ENCODE results near the gene LMBRD1. TPM values are rescaled to one million over a fixed set of nuclear protein-coding genes. Genes with fewer than 3 reads are reported as not detected.
"Not testable (repeated sequence)": the region's sequence is repeated elsewhere in the genome, so short reads cannot be mapped to it uniquely, and the experiment has no call there.

LMBRD1 gene
- total and polyA plus RNA-seq, 7 donors, result 19.7 to 37.0 (median 25.5) TPM

- no peaks in the 10 kb centered on the region for H3K9me3 ChIP-seq
- ATAC-seq, result peak in 2 of 4 donors; percentile 45 to 57
- no peak overlapping the region for H3K4me3 ChIP-seq
- peaks cover 44% of the 10 kb centered on the region for H3K4me1 ChIP-seq
- H3K36me3 ChIP-seq (ENCODE audit: insufficient read depth in 1 of 2, low read depth in 1 of 2), result peaks cover 0 to 11% of the 10 kb centered on the region in 2 donors
- no peaks in the 10 kb centered on the region for H3K27me3 ChIP-seq (ENCODE audit: insufficient read depth in 3 of 3, low read length in 2 of 3)
- H3K27ac ChIP-seq, result peak overlapping the region; percentile 66
- intact Hi-C loops (cut with DNase I), result loop anchor here in 1 of 2 donors (5.0 to 10.0 kb wide), 2 partner anchors 60 to 773 kb away; partner anchors contain the start of gene SDHAF4
- DNase-seq, result no peak
- no peak for TF ChIP-seq CTCF (IDR thresholded peaks at IDR 0.05)
Observed at GRCh38 chr6:69792292-69792691, 4.5 kb downstream of the LMBRD1 start.

- peaks cover 45% of the 10 kb centered on the region for H3K4me1 ChIP-seq
- ATAC-seq (peak; percentile 60 to 85 (median 71)), DNase-seq (no peak)
- H3K27ac ChIP-seq, result peak overlapping the region; percentile 66
- no peaks in the 10 kb centered on the region for H3K9me3 ChIP-seq
- intact Hi-C loops (cut with DNase I), result loop anchor here in 1 of 2 donors (5.0 to 10.0 kb wide), 2 partner anchors 59 to 774 kb away; partner anchors contain the start of gene SDHAF4
- peaks cover 0 to 11% of the 10 kb centered on the region in 2 donors for H3K36me3 ChIP-seq (ENCODE audit: insufficient read depth in 1 of 2, low read depth in 1 of 2)
- H3K27me3 ChIP-seq (ENCODE audit: insufficient read depth in 3 of 3, low read length in 2 of 3), result no peaks in the 10 kb centered on the region
- no peak for TF ChIP-seq CTCF (IDR thresholded peaks at IDR 0.05)
- H3K4me3 ChIP-seq, result no peak overlapping the region
- 23 to 37% (median 30%) methylated on average over 2 of the region's 2 CpGs for WGBS, 3 donors
Observed at GRCh38 chr6:69791065-69791471, 5.7 kb downstream of the LMBRD1 start.

DNA sequence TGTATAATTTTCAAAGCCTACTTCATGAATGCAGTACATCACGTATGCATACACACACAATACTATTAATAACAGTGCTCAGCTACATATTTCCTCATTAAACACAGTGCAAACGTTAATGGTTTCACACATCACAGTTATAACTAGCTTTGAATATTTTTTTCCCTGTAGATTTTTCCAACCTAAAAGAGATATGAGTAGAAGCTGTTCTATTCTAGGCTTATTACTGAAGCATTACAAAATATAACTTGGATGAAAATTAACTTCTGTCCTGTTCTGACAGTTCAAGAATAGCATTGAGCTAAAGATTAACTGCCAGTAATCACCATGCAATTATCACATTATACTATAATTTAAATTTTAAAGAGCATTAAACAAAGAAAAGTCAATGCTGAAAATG is 6.2 kb downstream of the LMBRD1 start:
- TF ChIP-seq CTCF (IDR thresholded peaks at IDR 0.05), result no peak
- ATAC-seq (peak in 3 of 4 donors; percentile 38 to 64 (median 52)), DNase-seq (no peak)
- H3K27me3 ChIP-seq (ENCODE audit: insufficient read depth in 3 of 3, low read length in 2 of 3), result no peaks in the 10 kb centered on the region
- intact Hi-C loops (cut with DNase I), result loop anchor here in 1 of 2 donors (5.0 to 10.0 kb wide), 2 partner anchors 58 to 774 kb away; partner anchors contain the start of gene SDHAF4
- H3K9me3 ChIP-seq, result no peaks in the 10 kb centered on the region
- 37 to 48% (median 38%) methylated on average over 2 of the region's 2 CpGs for WGBS, 3 donors
- H3K4me1 ChIP-seq, result peaks cover 41% of the 10 kb centered on the region
- no peak overlapping the region for H3K4me3 ChIP-seq
- peaks cover 0 to 11% of the 10 kb centered on the region in 2 donors for H3K36me3 ChIP-seq (ENCODE audit: insufficient read depth in 1 of 2, low read depth in 1 of 2)
- H3K27ac ChIP-seq, result peak overlapping the region; percentile 66

GRCh38 chr6:69789578-69789977 is 7.2 kb downstream of the LMBRD1 start:
- Histone ChIP-seq H3K4me3 (no peak overlapping the region), H3K27me3 (ENCODE audit: insufficient read depth in 3 of 3, low read length in 2 of 3) (no peaks in the 10 kb centered on the region), H3K27ac (no peak overlapping the region), H3K36me3 (ENCODE audit: insufficient read depth in 1 of 2, low read depth in 1 of 2) (peaks cover 0 to 11% of the 10 kb centered on the region in 2 donors), H3K9me3 (no peaks in the 10 kb centered on the region), H3K4me1 (peaks cover 38% of the 10 kb centered on the region)
- intact Hi-C loops (cut with DNase I), result no loop called here
- ATAC-seq (no peak), DNase-seq (no peak)
- TF ChIP-seq CTCF (IDR thresholded peaks at IDR 0.05), result no peak
- 82 to 88% (median 84%) methylated on average over 1 of the region's 1 CpG for WGBS, 3 donors

GRCh38 chr6:69787436-69787835 is 9.4 kb downstream of the LMBRD1 start:
- H3K9me3 ChIP-seq; H3K27ac ChIP-seq; H3K4me3 ChIP-seq; DNase-seq; H3K27me3 ChIP-seq (ENCODE audit: insufficient read depth in 3 of 3, low read length in 2 of 3); ATAC-seq; intact Hi-C loops (cut with DNase I): not testable (repeated sequence)
- Histone ChIP-seq H3K36me3 (ENCODE audit: insufficient read depth in 1 of 2, low read depth in 1 of 2) (peaks cover 0 to 11% of the 10 kb centered on the region in 2 donors), H3K4me1 (peaks cover 32% of the 10 kb centered on the region)
- WGBS, 3 donors, result 34 to 60% (median 51%) methylated on average over 5 of the region's 5 CpGs
